ENCODE data around the gene KRTAP10-9. TPM values are rescaled to one million over a fixed set of nuclear protein-coding genes. Genes with fewer than 3 reads are reported as not detected.
"Not testable (repeated sequence)": the region's sequence is repeated elsewhere in the genome, so short reads cannot be mapped to it uniquely, and the experiment has no call there.

The KRTAP10-9 gene
- total and polyA plus RNA-seq, 2 experiments from 2014 or later: not detected

- no peaks in the 10 kb centered on the region for H3K4me1 ChIP-seq (ENCODE audit: low read depth)
- DNase-seq (ENCODE audit: low read depth in 1 of 2, low spot score in 1 of 2): peak in 1 of 2 donors; percentile 27
- H3K27ac ChIP-seq: no peak overlapping the region
- H3K36me3 ChIP-seq: no peaks in the 10 kb centered on the region
- TF ChIP-seq CTCF (IDR thresholded peaks at IDR 0.05; ENCODE audit: low read depth, low read length): no peak
- H3K27me3 ChIP-seq: no peaks in the 10 kb centered on the region
- H3K9me3 ChIP-seq (ENCODE audit: low read depth): no peaks in the 10 kb centered on the region
- no peak overlapping the region for H3K4me3 ChIP-seq
Measured at GRCh38 chr21:44628707-44629391, 2.0 kb downstream of the KRTAP10-9 start.

- H3K27me3 ChIP-seq: no peaks in the 10 kb centered on the region
- H3K4me1 ChIP-seq (ENCODE audit: low read depth): no peaks in the 10 kb centered on the region
- DNase-seq (ENCODE audit: low read depth in 1 of 2, low spot score in 1 of 2): no peak
- H3K4me3 ChIP-seq: no peak overlapping the region
- no peak for TF ChIP-seq CTCF (IDR thresholded peaks at IDR 0.05; ENCODE audit: low read depth, low read length)
- H3K27ac ChIP-seq: no peak overlapping the region
- H3K36me3 ChIP-seq: no peaks in the 10 kb centered on the region
- no peaks in the 10 kb centered on the region for H3K9me3 ChIP-seq (ENCODE audit: low read depth)
Measured at GRCh38 chr21:44630440-44630839, 3.5 kb downstream of the KRTAP10-9 start.

- no peak overlapping the region for H3K27ac ChIP-seq
- DNase-seq (ENCODE audit: low read depth in 1 of 2, low spot score in 1 of 2): no peak
- no peaks in the 10 kb centered on the region for H3K27me3 ChIP-seq
- H3K4me3 ChIP-seq: no peak overlapping the region
- no peaks in the 10 kb centered on the region for H3K4me1 ChIP-seq (ENCODE audit: low read depth)
- no peaks in the 10 kb centered on the region for H3K36me3 ChIP-seq
- no peak for TF ChIP-seq CTCF (IDR thresholded peaks at IDR 0.05; ENCODE audit: low read depth, low read length)
- H3K9me3 ChIP-seq (ENCODE audit: low read depth): no peaks in the 10 kb centered on the region
Measured at GRCh38 chr21:44632067-44632466, 5.2 kb downstream of the KRTAP10-9 start.

GRCh38 chr21:44636209-44637017, 9.5 kb downstream of the KRTAP10-9 start:
- no peaks in the 10 kb centered on the region for H3K36me3 ChIP-seq
- no peaks in the 10 kb centered on the region for H3K27me3 ChIP-seq
- no peak overlapping the region for H3K27ac ChIP-seq
- H3K4me1 ChIP-seq (ENCODE audit: low read depth): no peaks in the 10 kb centered on the region
- no peak for DNase-seq (ENCODE audit: low read depth in 1 of 2, low spot score in 1 of 2)
- no peak for TF ChIP-seq CTCF (IDR thresholded peaks at IDR 0.05; ENCODE audit: low read depth, low read length)
- H3K4me3 ChIP-seq: no peak overlapping the region
- H3K9me3 ChIP-seq (ENCODE audit: low read depth): no peaks in the 10 kb centered on the region

GRCh38 chr21:44637018-44637850, 10.3 kb downstream of the KRTAP10-9 start, which contains the start of gene KRTAP10-10:
Gene KRTAP10-10, plus strand, starts transcription at chr21:44637356. Its CDS starts 62 bp downstream, at chr21:44637418.
- DNase-seq (ENCODE audit: low read depth in 1 of 2, low spot score in 1 of 2): no peak
- H3K9me3 ChIP-seq (ENCODE audit: low read depth): no peaks in the 10 kb centered on the region
- TF ChIP-seq CTCF (IDR thresholded peaks at IDR 0.05; ENCODE audit: low read depth, low read length): no peak

GRCh38 chr21:44637851-44638348, 11.0 kb downstream of the KRTAP10-9 start:
- DNase-seq (ENCODE audit: low read depth in 1 of 2, low spot score in 1 of 2); H3K9me3 ChIP-seq (ENCODE audit: low read depth); H3K36me3 ChIP-seq; H3K27me3 ChIP-seq; H3K4me1 ChIP-seq (ENCODE audit: low read depth); H3K27ac ChIP-seq; H3K4me3 ChIP-seq: not testable (repeated sequence)

More at GRCh38 chr21:44637018-44637850, 10.3 kb downstream of the KRTAP10-9 start, which contains the start of gene KRTAP10-10:
- H3K4me3 ChIP-seq: no peak within 1 kb of the TSS
- H3K27me3 ChIP-seq: no peaks in the 10 kb centered on the region
- H3K36me3 ChIP-seq: no peaks in the 10 kb centered on the region
- H3K4me1 ChIP-seq (ENCODE audit: low read depth): no peaks in the 10 kb centered on the region
- H3K27ac ChIP-seq: no peak within 1 kb of the TSS

- H3K4me3 ChIP-seq; H3K4me1 ChIP-seq (ENCODE audit: low read depth); H3K27me3 ChIP-seq; H3K27ac ChIP-seq; H3K9me3 ChIP-seq (ENCODE audit: low read depth); DNase-seq (ENCODE audit: low read depth in 1 of 2, low spot score in 1 of 2); H3K36me3 ChIP-seq: not testable (repeated sequence)
Measured at GRCh38 chr21:44638506-44639330, 11.8 kb downstream of the KRTAP10-9 start.
